Activated T-cell treated with anti-CD3 and anti-CD28 coated beads, Interleukin-2, amount 50 U/mL, for 1 hour (primary cell): ENCODE results near the gene FBXO9.
"Not testable (repeated sequence)": the region's sequence is repeated elsewhere in the genome, so short reads cannot be mapped to it uniquely, and the experiment has no call there.

Experiments used
- DNase-seq: peaks from one replicate; pipeline ENCODE4 v3.0.0-alpha.2; 2020

FBXO9 gene

GRCh38 chr6:53048431-53049195 is 16.6 kb upstream of the FBXO9 start:
- no peak for DNase-seq

- DNase-seq: no peak
Observed at GRCh38 chr6:53049415-53049814, 15.8 kb upstream of the FBXO9 start.

- not testable (repeated sequence) for DNase-seq
Observed at GRCh38 chr6:53052152-53052551, 13.1 kb upstream of the FBXO9 start.

- DNase-seq: no peak
Observed at GRCh38 chr6:53054532-53054931, 10.7 kb upstream of the FBXO9 start.

GRCh38 chr6:53055873-53056272 is 9.3 kb upstream of the FBXO9 start:
- no peak for DNase-seq

- DNase-seq: no peak
Observed at GRCh38 chr6:53056273-53056672, 8.9 kb upstream of the FBXO9 start.

GRCh38 chr6:53058388-53059195 is 6.6 kb upstream of the FBXO9 start:
- DNase-seq: no peak

- no peak for DNase-seq
Observed at GRCh38 chr6:53059648-53060589, 5.3 kb upstream of the FBXO9 start.

- no peak for DNase-seq
Observed at GRCh38 chr6:53062169-53062539, 3.0 kb upstream of the FBXO9 start.

- DNase-seq: not testable (repeated sequence)
Observed at GRCh38 chr6:53064255-53064654, 949 bp upstream of the FBXO9 start.

- peak; percentile 94 for DNase-seq
Observed at GRCh38 chr6:53064726-53065265, 408 bp upstream of the FBXO9 start.

- DNase-seq: peak; percentile 44
Observed at GRCh38 chr6:53066077-53066417, 843 bp downstream of the FBXO9 start.

- no peak for DNase-seq
Observed at GRCh38 chr6:53066874-53067706, 1.9 kb downstream of the FBXO9 start.

GRCh38 chr6:53067849-53068361 is 2.7 kb downstream of the FBXO9 start:
- no peak for DNase-seq

GRCh38 chr6:53069427-53069826 is 4.2 kb downstream of the FBXO9 start:
- no peak for DNase-seq

- no peak for DNase-seq
Observed at GRCh38 chr6:53070806-53071205, 5.6 kb downstream of the FBXO9 start.

- no peak for DNase-seq
Observed at GRCh38 chr6:53074347-53074746, 9.1 kb downstream of the FBXO9 start.

- DNase-seq: no peak
Observed at GRCh38 chr6:53080813-53081212, 15.6 kb downstream of the FBXO9 start.

GRCh38 chr6:53086302-53086701 is 21.1 kb downstream of the FBXO9 start:
- DNase-seq: no peak

- DNase-seq: no peak
Observed at GRCh38 chr6:53089948-53090347, 24.7 kb downstream of the FBXO9 start.

GRCh38 chr6:53090576-53090975 is 25.4 kb downstream of the FBXO9 start:
- no peak for DNase-seq

GRCh38 chr6:53095270-53095669 is 30.1 kb downstream of the FBXO9 start:
- no peak for DNase-seq
